Mucosa of stomach (tissue), 1 donor: ENCODE data around the gene PRKG1.
"Not testable (repeated sequence)": the region's sequence is repeated elsewhere in the genome, so short reads cannot be mapped to it uniquely, and the experiment has no call there.

Experiments
- H3K27me3 ChIP-seq: one replicate; pipeline ENCODE4 v1.7.0; 2013; ENCODE audit warnings: mild to moderate bottlenecking, low read length; ENCODE audit not compliant: control insufficient read depth, insufficient read depth
- H3K36me3 ChIP-seq: one replicate; pipeline ENCODE4 v1.7.0; 2013; ENCODE audit warnings: low read length; ENCODE audit not compliant: control insufficient read depth, insufficient read depth
- H3K4me1 ChIP-seq: one replicate; pipeline ENCODE4 v1.7.0; 2013; ENCODE audit warnings: mild to moderate bottlenecking, low read length; ENCODE audit not compliant: control insufficient read depth, insufficient read depth
- H3K4me3 ChIP-seq: one replicate; pipeline ENCODE4 v1.7.0; 2013; ENCODE audit warnings: low read length
- H3K9ac ChIP-seq: one replicate; pipeline ENCODE4 v1.7.0; 2013; ENCODE audit warnings: mild to moderate bottlenecking, low read length, moderate library complexity
- H3K9me3 ChIP-seq: one replicate; pipeline ENCODE4 v1.7.0; 2013; ENCODE audit warnings: mild to moderate bottlenecking, low read length, moderate library complexity; ENCODE audit not compliant: control insufficient read depth
- donor health status: Pancreatic carcinoma.

PRKG1 gene

DNA sequence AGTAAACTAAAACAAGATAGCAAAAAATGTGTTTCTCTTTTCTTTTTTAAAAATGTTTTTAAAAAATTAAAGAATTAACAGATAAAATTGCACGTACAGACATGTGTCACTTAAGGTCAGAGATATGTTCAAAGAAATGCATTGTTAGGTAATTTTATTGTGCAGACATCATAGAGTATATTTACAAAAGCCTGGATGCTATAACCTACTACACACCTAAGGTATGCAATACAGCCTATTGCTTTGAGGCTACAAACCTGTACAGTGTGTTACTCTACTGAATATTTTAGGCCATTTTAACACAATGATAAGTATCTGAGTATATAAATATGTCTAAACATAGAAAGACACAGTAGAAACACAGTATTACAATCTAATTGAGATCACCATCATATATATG, 253.1 kb downstream of the PRKG1 start:
- H3K4me1 ChIP-seq = no peaks in the 10 kb centered on the region
- H3K27me3 ChIP-seq = no peaks in the 10 kb centered on the region
- no peaks in the 10 kb centered on the region for H3K36me3 ChIP-seq
- no peaks in the 10 kb centered on the region for H3K9me3 ChIP-seq
- H3K9ac ChIP-seq = no peak overlapping the region
- no peak overlapping the region for H3K4me3 ChIP-seq

GRCh38 chr10:51340366-51340765, 266.1 kb downstream of the PRKG1 start:
- Histone ChIP-seq H3K27me3 (no peaks in the 10 kb centered on the region), H3K4me1 (no peaks in the 10 kb centered on the region), H3K9me3 (no peaks in the 10 kb centered on the region), H3K4me3 (no peak overlapping the region), H3K9ac (no peak overlapping the region), H3K36me3 (no peaks in the 10 kb centered on the region)

GRCh38 chr10:51340845-51341610, 266.7 kb downstream of the PRKG1 start:
- H3K36me3 ChIP-seq = no peaks in the 10 kb centered on the region
- no peak overlapping the region for H3K4me3 ChIP-seq
- no peak overlapping the region for H3K9ac ChIP-seq
- no peaks in the 10 kb centered on the region for H3K27me3 ChIP-seq
- H3K9me3 ChIP-seq = no peaks in the 10 kb centered on the region
- H3K4me1 ChIP-seq = no peaks in the 10 kb centered on the region

DNA sequence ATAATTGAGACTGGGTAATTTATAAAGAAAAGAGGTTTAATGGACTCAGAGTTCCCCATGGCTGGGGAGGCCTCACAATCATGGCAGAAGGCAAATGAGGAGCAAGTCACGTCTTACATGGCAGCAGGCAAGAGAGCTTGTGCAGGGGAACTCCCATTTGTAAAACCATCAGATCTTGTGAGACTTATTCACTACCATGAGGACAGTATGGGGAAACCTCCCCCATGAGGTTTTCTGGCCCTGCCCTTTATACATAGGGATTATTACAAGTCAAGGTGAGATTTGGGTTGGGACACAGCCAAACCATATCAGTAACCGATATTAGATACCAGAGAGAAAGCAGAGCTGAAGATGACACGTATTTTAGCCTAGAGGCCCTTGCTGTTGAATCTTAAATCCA, 267.5 kb downstream of the PRKG1 start:
- not testable (repeated sequence) for H3K4me3 ChIP-seq, H3K9me3 ChIP-seq, H3K36me3 ChIP-seq, H3K27me3 ChIP-seq, H3K9ac ChIP-seq, H3K4me1 ChIP-seq

DNA sequence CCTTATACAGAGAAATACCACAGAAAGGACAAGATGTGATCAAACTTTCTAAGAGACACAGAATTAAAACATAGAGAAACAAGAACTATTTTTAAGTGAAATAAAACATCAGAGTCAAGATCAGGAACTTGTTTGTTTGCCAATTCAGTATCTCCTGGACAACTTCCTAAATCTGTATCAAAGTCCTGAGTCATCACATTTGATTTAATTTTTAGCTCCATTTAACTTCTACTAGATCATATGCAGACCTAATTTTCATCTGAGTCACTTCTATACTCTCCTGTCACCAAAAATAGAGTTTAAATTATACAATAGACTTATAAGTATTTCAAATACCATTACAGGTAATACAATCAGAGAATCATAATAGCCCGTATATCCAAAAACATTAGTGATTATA, 268.1 kb downstream of the PRKG1 start:
- H3K9me3 ChIP-seq = no peaks in the 10 kb centered on the region
- H3K4me1 ChIP-seq = no peaks in the 10 kb centered on the region
- no peak overlapping the region for H3K4me3 ChIP-seq
- H3K36me3 ChIP-seq = no peaks in the 10 kb centered on the region
- H3K27me3 ChIP-seq = no peaks in the 10 kb centered on the region
- no peak overlapping the region for H3K9ac ChIP-seq

GRCh38 chr10:51343391-51343790, 269.1 kb downstream of the PRKG1 start:
- Histone ChIP-seq H3K9me3 (no peaks in the 10 kb centered on the region), H3K4me3 (no peak overlapping the region), H3K36me3 (no peaks in the 10 kb centered on the region), H3K27me3 (no peaks in the 10 kb centered on the region), H3K4me1 (no peaks in the 10 kb centered on the region), H3K9ac (no peak overlapping the region)

GRCh38 chr10:51344371-51344770, 270.1 kb downstream of the PRKG1 start:
- H3K9me3 ChIP-seq = no peaks in the 10 kb centered on the region
- no peak overlapping the region for H3K4me3 ChIP-seq
- H3K4me1 ChIP-seq = no peaks in the 10 kb centered on the region
- no peaks in the 10 kb centered on the region for H3K36me3 ChIP-seq
- H3K27me3 ChIP-seq = no peaks in the 10 kb centered on the region
- H3K9ac ChIP-seq = no peak overlapping the region

GRCh38 chr10:51348622-51349021, 274.3 kb downstream of the PRKG1 start:
- H3K36me3 ChIP-seq = no peaks in the 10 kb centered on the region
- no peaks in the 10 kb centered on the region for H3K4me1 ChIP-seq
- H3K27me3 ChIP-seq = no peaks in the 10 kb centered on the region
- no peaks in the 10 kb centered on the region for H3K9me3 ChIP-seq
- no peak overlapping the region for H3K4me3 ChIP-seq
- H3K9ac ChIP-seq = no peak overlapping the region

- no peak overlapping the region for H3K4me3 ChIP-seq
- no peaks in the 10 kb centered on the region for H3K27me3 ChIP-seq
- no peak overlapping the region for H3K9ac ChIP-seq
- no peaks in the 10 kb centered on the region for H3K36me3 ChIP-seq
- no peaks in the 10 kb centered on the region for H3K9me3 ChIP-seq
- H3K4me1 ChIP-seq = no peaks in the 10 kb centered on the region
Measured at GRCh38 chr10:51357170-51357569, 282.9 kb downstream of the PRKG1 start.

- Histone ChIP-seq H3K27me3 (no peaks in the 10 kb centered on the region), H3K36me3 (no peaks in the 10 kb centered on the region), H3K9me3 (no peaks in the 10 kb centered on the region), H3K9ac (no peak overlapping the region), H3K4me1 (no peaks in the 10 kb centered on the region), H3K4me3 (no peak overlapping the region)
Measured at GRCh38 chr10:51358227-51358626, 283.9 kb downstream of the PRKG1 start.

- peaks cover 5% of the 10 kb centered on the region for H3K4me1 ChIP-seq
- no peak overlapping the region for H3K9ac ChIP-seq
- no peaks in the 10 kb centered on the region for H3K36me3 ChIP-seq
- H3K9me3 ChIP-seq = no peaks in the 10 kb centered on the region
- H3K27me3 ChIP-seq = no peaks in the 10 kb centered on the region
- H3K4me3 ChIP-seq = no peak overlapping the region
Measured at GRCh38 chr10:51363415-51363814, 289.1 kb downstream of the PRKG1 start.

GRCh38 chr10:51364674-51365073, 290.4 kb downstream of the PRKG1 start:
- Histone ChIP-seq H3K36me3 (no peaks in the 10 kb centered on the region), H3K9ac (no peak overlapping the region), H3K4me1 (peaks cover 5% of the 10 kb centered on the region), H3K27me3 (no peaks in the 10 kb centered on the region), H3K9me3 (no peaks in the 10 kb centered on the region), H3K4me3 (no peak overlapping the region)

- peaks cover 5% of the 10 kb centered on the region for H3K4me1 ChIP-seq
- no peak overlapping the region for H3K9ac ChIP-seq
- no peaks in the 10 kb centered on the region for H3K27me3 ChIP-seq
- no peaks in the 10 kb centered on the region for H3K36me3 ChIP-seq
- H3K4me3 ChIP-seq = no peak overlapping the region
- no peaks in the 10 kb centered on the region for H3K9me3 ChIP-seq
Measured at GRCh38 chr10:51366044-51366443, 291.8 kb downstream of the PRKG1 start.
